Activated naive CD8-positive, alpha-beta T cell treated with anti-CD3 and anti-CD28 coated beads for 36 hours (primary cell): Measurements from ENCODE around the gene CPLX4. TPM values are rescaled to one million over a fixed set of nuclear protein-coding genes. Genes with fewer than 3 reads are reported as not detected.
A peak's percentile ranks its signal among the peaks of the same experiment; 100 is the strongest.
"Not testable (repeated sequence)": the region's sequence is repeated elsewhere in the genome, so short reads cannot be mapped to it uniquely, and the experiment has no call there.

Source experiments
- DNase-seq: peaks from one replicate; pipeline ENCODE4 v3.0.0; 2021
- H3K27ac Mint-ChIP-seq: one replicate; pipeline ENCODE4 v1.8.0; 2022; ENCODE audit warnings: mild to moderate bottlenecking, moderate library complexity, mixed read lengths
- H3K27me3 Mint-ChIP-seq: one replicate; pipeline ENCODE4 v1.8.0; 2022; ENCODE audit warnings: mild to moderate bottlenecking, mixed read lengths
- H3K36me3 Mint-ChIP-seq: one replicate; pipeline ENCODE4 v1.8.0; 2021; ENCODE audit warnings: mild to moderate bottlenecking, mixed read lengths
- H3K4me1 Mint-ChIP-seq: one replicate; pipeline ENCODE4 v1.8.0; 2021; ENCODE audit warnings: mixed read lengths
- H3K4me3 Mint-ChIP-seq: one replicate; pipeline ENCODE4 v1.8.0; 2022; ENCODE audit warnings: mild to moderate bottlenecking, moderate library complexity, mixed read lengths
- H3K9me3 Mint-ChIP-seq: one replicate; pipeline ENCODE4 v1.8.0; 2022; ENCODE audit warnings: mixed read lengths
- total RNA-seq, 2 experiments: library from RNA; stranded (reverse); gene quantifications; one replicate each; pipeline ENCODE4 v1.2.3, GENCODE V29; 2021

CPLX4 gene
- total RNA-seq, 2 experiments from 2014 or later: not detected

- H3K27me3 Mint-ChIP-seq: peaks cover 89% of the 10 kb centered on the region
- H3K27ac Mint-ChIP-seq: no peak overlapping the region
- no peaks in the 10 kb centered on the region for H3K9me3 Mint-ChIP-seq
- H3K4me1 Mint-ChIP-seq: peaks cover 21% of the 10 kb centered on the region
- no peak overlapping the region for H3K4me3 Mint-ChIP-seq
- no peaks in the 10 kb centered on the region for H3K36me3 Mint-ChIP-seq
- DNase-seq: peak; percentile 69
These were observed 49.5 kb downstream of the CPLX4 start for GRCh38 chr18:59268721-59269562.

GRCh38 chr18:59268127-59268720, 50.2 kb downstream of the CPLX4 start:
- Mint-ChIP-seq H3K27ac (no peak overlapping the region), H3K4me1 (peaks cover 19% of the 10 kb centered on the region), H3K27me3 (peaks cover 90% of the 10 kb centered on the region), H3K36me3 (no peaks in the 10 kb centered on the region), H3K9me3 (no peaks in the 10 kb centered on the region), H3K4me3 (no peak overlapping the region)
- DNase-seq: no peak

- H3K4me1 Mint-ChIP-seq: peaks cover 19% of the 10 kb centered on the region
- no peak overlapping the region for H3K27ac Mint-ChIP-seq
- DNase-seq: no peak
- no peaks in the 10 kb centered on the region for H3K9me3 Mint-ChIP-seq
- H3K27me3 Mint-ChIP-seq: peaks cover 96% of the 10 kb centered on the region
- no peaks in the 10 kb centered on the region for H3K36me3 Mint-ChIP-seq
- H3K4me3 Mint-ChIP-seq: no peak overlapping the region
These were observed 50.8 kb downstream of the CPLX4 start for GRCh38 chr18:59267503-59268126.

- no peak overlapping the region for H3K27ac Mint-ChIP-seq
- H3K36me3 Mint-ChIP-seq: no peaks in the 10 kb centered on the region
- no peak overlapping the region for H3K4me3 Mint-ChIP-seq
- H3K4me1 Mint-ChIP-seq: peaks cover 19% of the 10 kb centered on the region
- H3K9me3 Mint-ChIP-seq: no peaks in the 10 kb centered on the region
- peaks cover 97% of the 10 kb centered on the region for H3K27me3 Mint-ChIP-seq
- DNase-seq: no peak
These were observed 51.5 kb downstream of the CPLX4 start for GRCh38 chr18:59266886-59267502.

- peaks cover 2% of the 10 kb centered on the region for H3K9me3 Mint-ChIP-seq
- no peaks in the 10 kb centered on the region for H3K36me3 Mint-ChIP-seq
- H3K4me1 Mint-ChIP-seq: peaks cover 16% of the 10 kb centered on the region
- H3K27me3 Mint-ChIP-seq: peaks cover 97% of the 10 kb centered on the region
- DNase-seq: no peak
- H3K4me3 Mint-ChIP-seq: no peak overlapping the region
- H3K27ac Mint-ChIP-seq: no peak overlapping the region
These were observed 52.0 kb downstream of the CPLX4 start for GRCh38 chr18:59266459-59266858.

GRCh38 chr18:59265974-59266369, 52.5 kb downstream of the CPLX4 start:
- DNase-seq: no peak
- peaks cover 97% of the 10 kb centered on the region for H3K27me3 Mint-ChIP-seq
- H3K36me3 Mint-ChIP-seq: no peaks in the 10 kb centered on the region
- no peak overlapping the region for H3K4me3 Mint-ChIP-seq
- H3K27ac Mint-ChIP-seq: no peak overlapping the region
- peaks cover 16% of the 10 kb centered on the region for H3K4me1 Mint-ChIP-seq
- peaks cover 2% of the 10 kb centered on the region for H3K9me3 Mint-ChIP-seq

- DNase-seq: peak; percentile 28
- Mint-ChIP-seq H3K4me1 (peaks cover 16% of the 10 kb centered on the region), H3K36me3 (no peaks in the 10 kb centered on the region), H3K27ac (no peak overlapping the region), H3K27me3 (peaks cover 96% of the 10 kb centered on the region), H3K9me3 (peaks cover 2% of the 10 kb centered on the region), H3K4me3 (peak overlapping the region; percentile 56)
These were observed 53.0 kb downstream of the CPLX4 start for GRCh38 chr18:59265246-59265973.

- H3K36me3 Mint-ChIP-seq: no peaks in the 10 kb centered on the region
- H3K27me3 Mint-ChIP-seq: peaks cover 92% of the 10 kb centered on the region
- no peak overlapping the region for H3K27ac Mint-ChIP-seq
- peaks cover 2% of the 10 kb centered on the region for H3K9me3 Mint-ChIP-seq
- peak overlapping the region; percentile 56 for H3K4me3 Mint-ChIP-seq
- H3K4me1 Mint-ChIP-seq: peaks cover 15% of the 10 kb centered on the region
- no peak for DNase-seq
These were observed 53.7 kb downstream of the CPLX4 start for GRCh38 chr18:59264651-59265245.

- H3K27ac Mint-ChIP-seq: no peak overlapping the region
- peaks cover 6% of the 10 kb centered on the region for H3K9me3 Mint-ChIP-seq
- no peak for DNase-seq
- H3K36me3 Mint-ChIP-seq: no peaks in the 10 kb centered on the region
- no peak overlapping the region for H3K4me3 Mint-ChIP-seq
- H3K4me1 Mint-ChIP-seq: peaks cover 11% of the 10 kb centered on the region
- peaks cover 93% of the 10 kb centered on the region for H3K27me3 Mint-ChIP-seq
These were observed 54.3 kb downstream of the CPLX4 start for GRCh38 chr18:59264121-59264571.

GRCh38 chr18:59263661-59264060, 54.8 kb downstream of the CPLX4 start:
- H3K27me3 Mint-ChIP-seq: peaks cover 93% of the 10 kb centered on the region
- no peak overlapping the region for H3K4me3 Mint-ChIP-seq
- peaks cover 6% of the 10 kb centered on the region for H3K9me3 Mint-ChIP-seq

GRCh38 chr18:59262243-59262642, 56.2 kb downstream of the CPLX4 start:
- not testable (repeated sequence) for H3K4me1 Mint-ChIP-seq, H3K27ac Mint-ChIP-seq, H3K4me3 Mint-ChIP-seq, H3K36me3 Mint-ChIP-seq, H3K9me3 Mint-ChIP-seq, DNase-seq
- peaks cover 87% of the 10 kb centered on the region for H3K27me3 Mint-ChIP-seq

More at GRCh38 chr18:59263661-59264060, 54.8 kb downstream of the CPLX4 start:
- H3K27ac Mint-ChIP-seq: no peak overlapping the region
- no peaks in the 10 kb centered on the region for H3K36me3 Mint-ChIP-seq
- DNase-seq: no peak
- peaks cover 11% of the 10 kb centered on the region for H3K4me1 Mint-ChIP-seq

- H3K4me1 Mint-ChIP-seq, H3K36me3 Mint-ChIP-seq, H3K4me3 Mint-ChIP-seq, H3K9me3 Mint-ChIP-seq, H3K27ac Mint-ChIP-seq, DNase-seq: not testable (repeated sequence)
- peaks cover 83% of the 10 kb centered on the region for H3K27me3 Mint-ChIP-seq
These were observed 56.6 kb downstream of the CPLX4 start for GRCh38 chr18:59261842-59262241.

- H3K27me3 Mint-ChIP-seq: peaks cover 39% of the 10 kb centered on the region
- H3K27ac Mint-ChIP-seq, H3K4me1 Mint-ChIP-seq, H3K9me3 Mint-ChIP-seq, DNase-seq, H3K36me3 Mint-ChIP-seq, H3K4me3 Mint-ChIP-seq: not testable (repeated sequence)
These were observed 63.0 kb downstream of the CPLX4 start for GRCh38 chr18:59255491-59255890.

GRCh38 chr18:59249199-59249774, 69.2 kb downstream of the CPLX4 start:
- Mint-ChIP-seq H3K4me1 (no peaks in the 10 kb centered on the region), H3K9me3 (no peaks in the 10 kb centered on the region), H3K4me3 (no peak overlapping the region), H3K36me3 (no peaks in the 10 kb centered on the region), H3K27ac (no peak overlapping the region), H3K27me3 (peaks cover 60% of the 10 kb centered on the region)
- DNase-seq: peak; percentile 17
